GM18861 (cell line): Measurements from ENCODE around the gene ATG5.

ENCODE experiments used
- ATAC-seq: cut with Tn5 transposase; IDR thresholded peaks from one replicate; pipeline ENCODE4 v1.9.1; 2021; ENCODE audit not compliant: unreplicated experiment

ATG5 gene

DNA sequence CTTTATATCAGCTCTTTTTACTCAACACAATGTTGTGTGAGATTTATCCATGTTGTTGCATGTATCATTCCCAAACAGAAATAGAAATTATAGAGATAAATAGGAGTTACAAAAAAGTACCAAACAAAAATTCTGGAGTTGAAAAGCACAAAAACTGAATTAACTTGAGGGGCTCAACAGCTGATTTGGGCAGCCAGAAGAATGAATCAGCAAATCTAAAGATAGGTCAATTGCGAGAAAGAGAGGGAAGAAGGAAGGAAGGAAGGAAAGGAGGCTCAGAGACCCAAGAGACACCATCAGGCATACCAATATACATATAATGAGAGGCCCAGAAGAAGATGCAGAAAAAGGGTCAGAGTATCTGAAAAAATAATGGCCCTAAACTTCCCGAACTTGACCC is 98.9 kb downstream of the ATG5 start:
- ATAC-seq: no peak

DNA sequence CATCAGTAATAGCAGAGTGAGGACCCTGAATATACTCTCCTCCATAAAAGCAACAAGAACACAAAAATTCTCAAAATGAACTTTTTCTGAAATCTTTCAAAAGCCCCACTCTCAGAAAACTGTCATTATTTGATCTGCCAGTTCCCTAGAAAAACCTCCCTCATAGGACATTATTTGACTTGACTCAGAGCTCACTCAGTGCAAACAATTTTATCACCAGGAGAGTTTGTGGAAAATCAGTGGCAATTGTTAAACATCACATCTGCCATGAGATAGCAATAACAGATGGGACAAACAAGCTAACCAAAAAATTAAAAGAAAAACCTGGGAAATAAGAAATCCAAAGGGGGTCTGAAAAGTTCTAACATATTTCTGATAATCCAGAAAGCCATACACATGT is 100.0 kb downstream of the ATG5 start:
- ATAC-seq: no peak

DNA sequence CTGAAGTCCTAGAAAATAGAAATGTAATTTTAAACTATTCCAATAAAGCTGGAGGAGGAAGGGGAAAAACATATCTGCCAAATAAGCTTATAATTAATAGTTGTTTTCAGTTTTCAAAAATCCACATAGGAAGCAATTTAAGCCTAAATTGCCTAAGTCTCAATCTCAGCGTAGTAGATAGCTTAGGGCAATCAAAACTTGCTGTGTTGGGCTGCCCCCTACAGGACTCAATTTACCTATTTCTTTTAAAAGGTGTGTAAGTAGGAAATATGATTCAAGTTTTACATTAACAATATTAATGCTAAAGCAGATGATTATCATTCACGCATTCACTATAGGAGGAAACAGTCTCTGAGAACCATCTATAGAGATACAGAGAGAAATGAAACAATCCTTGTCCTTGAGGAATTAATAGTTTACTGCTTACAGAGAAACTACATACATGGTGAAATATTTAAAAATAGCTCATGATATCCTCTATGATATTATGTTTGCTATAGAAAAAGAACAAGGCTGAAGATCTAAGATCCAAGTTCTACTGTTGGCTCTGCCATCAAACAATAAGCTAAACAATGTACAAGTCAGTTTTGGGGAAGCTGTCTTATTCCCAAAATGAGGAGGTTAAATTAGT is 102.1 kb downstream of the ATG5 start:
- no peak for ATAC-seq

DNA sequence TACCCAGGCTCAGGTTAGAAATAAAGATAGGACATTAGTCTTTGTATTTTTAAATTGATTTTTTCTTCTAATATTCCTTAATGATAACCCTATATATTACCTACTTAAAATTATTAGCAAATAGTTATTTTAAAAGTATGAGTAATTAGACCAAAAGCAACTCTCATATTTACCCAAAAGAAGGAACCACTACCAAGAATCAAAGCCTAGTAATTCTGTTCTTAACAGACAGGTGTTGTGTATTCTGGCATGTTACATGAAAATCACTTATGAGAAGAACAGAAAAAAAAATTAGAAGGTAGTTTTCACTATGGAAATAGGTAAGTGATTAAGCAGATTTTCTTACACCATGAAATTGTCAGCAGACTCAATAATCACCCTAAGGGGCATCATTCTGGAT is 105.1 kb downstream of the ATG5 start:
- ATAC-seq: peak; percentile 63

DNA sequence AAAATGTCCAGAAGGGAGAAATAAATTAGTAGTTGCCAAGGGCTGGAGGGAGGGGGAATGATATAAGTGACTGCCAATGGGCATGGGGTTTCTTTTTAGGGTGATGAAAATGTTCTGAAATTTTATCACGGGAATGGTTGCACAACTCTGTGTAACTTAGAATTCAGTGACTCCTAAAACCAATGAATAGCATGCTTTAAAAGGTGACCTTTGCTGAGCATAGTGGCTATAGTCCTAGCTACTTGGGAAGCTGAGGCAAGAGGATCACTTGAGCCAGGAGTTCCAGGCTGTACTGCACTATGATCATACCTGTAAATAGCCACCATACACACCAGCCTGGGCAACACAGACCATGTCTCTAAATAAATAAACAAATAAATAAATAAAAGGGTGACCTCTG is 109.0 kb downstream of the ATG5 start:
- ATAC-seq: no peak

DNA sequence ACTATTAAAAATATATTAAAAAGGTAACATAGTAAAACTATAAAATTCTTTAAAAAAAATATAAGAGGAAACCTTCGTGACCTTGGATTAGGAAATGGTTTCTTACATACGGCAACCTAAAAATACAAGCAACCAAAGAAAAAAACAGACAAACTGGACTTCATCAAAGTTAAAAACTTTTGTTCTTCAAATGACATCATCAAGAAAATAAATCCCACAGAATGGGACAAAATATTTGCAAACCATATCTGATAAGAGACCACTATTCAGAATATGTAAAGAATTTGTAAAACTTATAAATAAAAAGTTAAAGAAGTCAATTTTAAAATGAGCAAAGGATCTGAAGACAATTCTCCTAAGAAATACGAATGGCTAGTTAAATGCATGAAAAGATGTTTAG is 110.0 kb downstream of the ATG5 start:
- ATAC-seq: no peak

DNA sequence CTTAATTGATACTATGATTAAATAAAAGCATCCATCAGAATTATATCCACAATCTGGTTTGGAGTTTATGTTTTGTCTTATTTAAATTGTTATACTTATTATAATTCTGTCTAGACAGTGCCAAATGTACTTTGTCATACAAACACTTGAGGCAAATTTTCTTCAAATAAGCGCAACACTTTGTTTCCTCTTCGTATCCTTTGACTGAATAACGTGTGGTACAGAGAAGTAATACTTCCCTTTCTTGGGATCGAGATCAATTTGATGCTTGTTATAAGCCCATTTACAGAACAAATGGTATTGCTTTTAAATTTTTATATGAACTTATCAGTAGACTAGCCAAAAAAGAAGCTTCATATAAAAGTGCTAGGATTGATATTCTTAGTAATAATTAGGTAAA is 111.0 kb downstream of the ATG5 start:
- ATAC-seq: no peak

DNA sequence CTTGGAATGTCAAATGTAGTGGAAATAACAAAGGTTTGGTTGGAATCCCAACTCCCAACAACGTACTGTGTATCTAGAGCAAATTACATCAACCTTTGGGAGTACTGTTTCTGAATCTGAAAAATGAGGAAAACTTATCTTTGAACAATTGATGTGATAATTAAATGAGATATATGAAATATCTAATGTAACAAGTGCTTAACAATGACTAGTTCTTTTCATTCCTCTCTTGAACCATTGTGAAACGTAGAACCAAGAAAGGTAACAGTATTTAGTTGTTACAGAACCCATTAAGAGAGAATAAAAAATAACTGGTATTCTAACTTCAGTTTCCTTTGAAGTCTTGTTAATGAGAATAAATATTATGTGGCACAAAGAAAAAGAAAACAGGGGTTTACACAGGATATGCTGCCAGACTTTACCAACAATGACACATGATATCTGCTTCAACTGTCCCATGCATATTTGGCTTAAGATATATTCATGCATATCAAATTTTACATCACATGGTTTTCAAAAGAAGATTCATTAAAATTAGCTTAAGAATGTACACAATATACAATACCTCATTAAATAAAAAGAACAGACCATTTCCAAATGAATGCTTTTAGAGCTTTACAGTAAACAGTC is 111.8 kb downstream of the ATG5 start:
- ATAC-seq: no peak

DNA sequence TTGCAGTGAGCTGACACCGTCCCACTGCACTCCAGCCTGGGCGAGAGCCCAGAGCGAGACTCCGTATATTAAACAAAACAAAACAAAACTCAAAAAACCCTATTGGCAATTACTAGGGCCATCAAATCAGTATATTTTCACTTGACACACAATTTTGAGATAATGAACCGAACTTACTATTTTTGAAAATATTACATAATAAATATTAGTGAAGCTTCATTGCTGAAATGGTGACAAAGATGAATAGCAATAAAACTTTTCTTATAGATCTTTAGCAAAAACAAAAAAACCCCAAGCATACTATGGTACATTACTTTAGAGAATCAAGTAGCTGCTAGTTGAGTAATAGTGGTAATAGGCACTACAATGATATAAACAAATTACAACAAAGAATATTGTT is 113.0 kb downstream of the ATG5 start:
- ATAC-seq: no peak

DNA sequence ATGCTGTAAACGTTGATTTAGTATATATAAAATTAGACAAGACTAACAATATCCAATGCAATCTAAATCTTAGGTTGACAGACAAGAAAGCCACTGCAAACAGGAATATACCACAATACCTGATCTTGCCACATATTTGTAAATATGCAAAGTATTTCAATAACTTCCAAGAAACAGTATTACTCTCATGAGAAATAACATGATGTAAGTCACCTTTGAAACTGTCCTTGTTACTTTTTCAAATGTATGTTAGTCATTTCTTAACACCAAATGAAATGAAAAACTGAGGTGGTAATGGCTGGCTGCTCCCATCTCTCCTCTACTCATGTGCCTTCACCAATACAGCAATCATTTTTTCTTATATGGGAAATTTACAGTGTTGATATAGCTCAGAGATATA is 118.7 kb downstream of the ATG5 start:
- peak; percentile 87 for ATAC-seq

DNA sequence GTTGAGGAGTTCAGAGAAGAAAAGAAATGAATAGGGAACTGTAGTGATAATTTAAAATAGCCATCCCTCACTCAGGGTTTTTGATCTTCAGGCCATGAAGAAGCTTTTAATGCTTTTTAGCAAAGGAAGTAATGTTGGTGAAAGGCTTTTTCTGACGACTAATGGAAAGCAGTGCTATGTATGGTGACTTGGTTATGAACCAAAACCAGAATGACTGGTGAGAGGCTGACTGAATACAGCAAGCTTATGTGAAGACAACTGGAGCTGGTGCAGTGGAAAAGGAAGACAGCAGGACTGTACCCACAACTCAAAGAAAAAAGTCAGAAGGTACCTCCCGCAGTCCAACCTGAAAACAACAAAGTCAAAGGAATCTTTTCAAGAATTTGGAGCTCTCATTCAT is 120.6 kb downstream of the ATG5 start:
- ATAC-seq: no peak

DNA sequence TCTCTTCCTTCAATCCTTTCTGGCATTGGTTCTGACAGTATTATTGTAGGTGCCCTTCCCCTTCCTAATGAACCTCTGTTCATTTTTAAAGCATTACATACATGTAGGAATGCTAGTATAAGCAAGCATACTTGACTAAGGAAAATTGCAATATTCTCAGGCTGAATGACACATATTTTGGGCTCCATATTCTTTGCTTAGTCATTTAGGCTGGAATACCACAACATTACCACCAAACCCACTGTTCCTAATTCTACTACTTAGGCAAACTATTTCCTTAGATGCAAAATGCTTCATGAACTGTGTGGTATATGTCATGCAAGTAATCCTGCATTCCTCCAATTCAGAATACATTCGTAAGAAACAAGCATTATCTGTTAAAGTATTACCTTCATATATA is 125.6 kb downstream of the ATG5 start:
- no peak for ATAC-seq

DNA sequence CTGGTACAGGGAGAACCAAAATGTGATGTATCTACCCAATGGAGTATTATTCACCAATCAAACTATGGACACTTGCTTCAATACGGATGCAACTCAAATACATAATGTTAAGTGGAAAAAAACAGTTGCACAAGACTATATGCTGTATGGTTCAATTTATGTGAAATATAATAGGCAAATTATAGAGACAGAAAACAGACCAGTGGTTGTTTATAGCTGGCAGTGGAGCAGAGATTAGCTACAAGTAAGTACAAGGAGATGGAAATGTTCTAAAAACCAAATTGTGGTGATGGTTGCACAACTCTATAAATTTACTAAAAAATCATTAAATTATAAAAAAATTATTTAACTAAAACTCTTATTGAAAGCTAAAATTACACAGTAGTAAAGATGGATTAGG is 126.2 kb downstream of the ATG5 start:
- ATAC-seq: no peak

DNA sequence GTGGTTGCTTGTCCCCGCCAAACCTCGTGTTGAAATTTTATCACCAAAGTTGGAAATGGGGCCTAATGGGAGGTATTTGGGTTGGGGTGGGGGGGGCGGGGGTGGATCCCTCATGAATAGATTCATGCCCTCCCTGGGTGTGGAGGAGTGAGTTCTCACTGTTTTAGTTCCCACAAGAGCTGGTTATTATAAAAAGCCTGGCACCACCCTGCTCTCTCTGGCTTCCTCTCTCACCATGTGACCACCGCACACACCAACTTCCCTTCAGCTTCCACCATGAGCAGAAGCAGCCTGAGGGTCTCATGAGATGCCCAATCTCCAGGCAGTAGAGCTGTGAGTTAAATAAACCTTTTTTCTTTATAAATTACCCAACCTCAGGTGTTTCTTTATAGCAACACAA is 128.1 kb downstream of the ATG5 start:
- no peak for ATAC-seq

DNA sequence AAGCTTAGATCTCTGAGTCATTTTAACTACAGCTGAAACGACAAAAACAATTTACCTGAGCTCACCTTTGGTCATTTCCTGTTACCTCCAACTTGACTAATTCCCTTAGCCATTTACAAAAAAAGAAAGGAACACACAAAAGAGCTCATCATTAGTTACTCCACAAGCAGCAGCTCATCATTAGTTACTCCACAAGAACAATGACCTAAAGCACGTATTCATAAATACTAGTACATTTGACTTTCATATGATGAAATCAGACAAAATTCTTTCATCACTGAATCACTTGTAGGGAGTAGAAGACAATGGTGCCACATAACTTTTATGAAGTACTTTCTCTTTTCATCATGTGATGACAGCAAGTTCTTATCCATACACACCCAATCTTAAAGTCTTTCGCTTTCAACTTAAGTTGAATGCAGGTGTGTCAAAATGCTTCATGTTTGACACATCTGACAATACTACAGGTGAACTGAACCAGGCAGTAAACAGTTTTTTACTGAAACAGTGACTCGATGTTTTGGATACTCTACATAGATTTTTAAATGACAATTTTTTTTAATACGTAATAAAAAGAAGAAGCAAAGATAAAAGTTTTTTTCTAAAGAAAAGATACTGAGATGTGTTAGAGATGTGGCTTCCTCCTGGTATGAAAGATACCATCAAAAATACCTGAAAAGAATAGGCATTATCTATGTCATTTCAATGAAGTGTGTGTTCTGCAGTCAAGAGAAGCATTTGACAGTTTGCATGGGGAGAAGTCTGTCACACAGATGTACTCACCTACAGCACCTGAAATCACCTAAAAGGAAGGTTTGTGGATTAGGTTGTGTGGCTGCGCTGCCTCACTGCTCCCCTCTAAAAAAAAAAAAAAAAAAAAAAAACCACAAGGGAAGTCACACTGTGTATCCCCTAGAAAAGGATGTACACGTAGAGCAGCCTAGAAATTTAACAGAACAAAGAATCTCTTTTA is 130.3 kb downstream of the ATG5 start:
- peak; percentile 54 for ATAC-seq

DNA sequence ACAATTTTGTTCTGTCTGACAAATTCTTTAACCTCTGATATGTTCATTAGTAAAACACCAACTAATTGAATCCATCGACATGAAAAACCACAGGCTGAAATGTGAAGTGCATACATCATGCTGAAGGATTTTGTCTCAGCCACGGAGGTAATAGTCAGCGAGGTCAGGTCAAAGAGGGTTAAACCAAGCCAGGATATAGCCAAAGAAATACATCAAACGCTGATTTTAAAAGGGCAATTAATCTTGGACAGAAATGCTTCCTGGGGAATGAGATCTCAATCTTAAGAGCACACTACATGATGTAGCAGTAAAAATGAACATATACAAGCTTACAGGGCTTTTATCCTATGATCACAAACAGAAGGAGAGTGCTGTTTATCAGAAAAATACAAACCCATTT is 132.7 kb downstream of the ATG5 start:
- ATAC-seq: no peak

DNA sequence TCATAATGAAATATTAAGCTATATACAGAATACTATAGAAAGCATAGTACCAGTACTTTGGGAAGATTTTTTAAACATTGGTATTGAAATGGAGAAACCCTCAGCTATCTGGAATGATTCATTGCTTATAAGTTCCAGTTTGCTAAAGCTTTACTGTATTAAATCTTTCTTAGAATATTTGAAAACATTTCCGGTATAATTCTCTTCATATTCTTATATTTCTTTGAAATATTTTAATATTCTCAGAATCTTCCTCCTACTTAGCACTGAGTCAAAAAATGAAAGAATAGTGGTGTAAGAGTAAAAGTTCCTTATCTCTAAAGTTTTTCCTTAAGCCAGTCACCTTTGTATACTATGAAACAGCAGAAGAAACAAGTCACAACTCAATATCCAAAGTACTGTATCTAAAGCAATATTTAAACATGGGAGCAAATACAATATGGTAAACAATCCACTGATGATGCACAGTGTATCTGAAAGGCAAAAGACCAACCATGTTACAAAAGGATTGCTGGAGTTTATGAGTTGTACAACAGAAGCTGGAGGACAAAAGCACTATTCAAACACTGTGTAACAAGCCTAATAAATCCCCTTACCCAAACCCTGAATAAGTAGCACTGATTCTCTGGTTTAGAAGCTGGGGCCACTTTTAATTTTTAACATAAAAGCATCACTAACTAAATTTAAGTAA is 137.3 kb downstream of the ATG5 start:
- ATAC-seq: no peak

DNA sequence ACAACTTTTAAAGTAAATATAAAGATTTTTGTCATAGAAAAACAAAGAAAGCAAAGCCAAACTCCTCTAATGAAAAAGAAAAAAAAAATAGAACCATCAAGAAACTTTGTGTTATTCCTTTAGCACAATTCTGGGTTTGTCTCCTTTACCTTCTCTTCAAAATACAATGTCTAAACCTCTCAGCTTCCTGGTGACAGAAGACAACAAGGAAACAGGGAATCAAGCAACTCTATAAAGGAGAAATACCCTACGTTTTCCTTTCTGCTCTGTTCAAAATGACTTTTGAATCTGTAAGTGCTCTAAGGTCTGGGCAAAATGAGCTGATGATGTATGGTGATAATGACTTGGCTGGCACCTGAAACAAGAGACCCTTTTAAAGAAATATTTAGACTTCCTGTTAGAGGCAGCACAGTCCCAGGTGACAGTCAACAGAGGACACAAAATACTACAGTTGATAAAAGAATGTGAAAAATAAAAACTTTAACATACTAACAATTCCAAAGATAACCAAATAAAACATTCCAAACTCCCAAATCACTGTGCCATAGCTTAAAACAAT is 138.1 kb downstream of the ATG5 start:
- ATAC-seq: no peak

DNA sequence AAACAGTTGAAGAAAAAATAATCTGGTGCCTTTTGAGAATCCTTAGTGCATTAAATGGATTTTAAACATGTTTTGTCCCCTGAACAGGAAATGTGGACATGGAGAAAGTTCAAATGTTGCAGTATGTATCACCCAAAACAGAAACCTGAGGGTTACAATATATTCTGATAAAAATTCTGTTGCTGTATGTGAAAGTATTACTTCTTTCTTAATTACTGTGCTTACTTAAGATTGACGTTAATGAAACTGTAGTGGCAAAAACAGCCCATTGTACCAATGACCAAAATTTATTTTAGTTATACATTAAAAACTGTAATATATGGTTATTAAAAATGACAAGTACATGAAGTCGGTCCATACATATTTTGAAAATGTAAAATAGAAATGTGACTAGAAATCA is 138.8 kb downstream of the ATG5 start:
- ATAC-seq: no peak

DNA sequence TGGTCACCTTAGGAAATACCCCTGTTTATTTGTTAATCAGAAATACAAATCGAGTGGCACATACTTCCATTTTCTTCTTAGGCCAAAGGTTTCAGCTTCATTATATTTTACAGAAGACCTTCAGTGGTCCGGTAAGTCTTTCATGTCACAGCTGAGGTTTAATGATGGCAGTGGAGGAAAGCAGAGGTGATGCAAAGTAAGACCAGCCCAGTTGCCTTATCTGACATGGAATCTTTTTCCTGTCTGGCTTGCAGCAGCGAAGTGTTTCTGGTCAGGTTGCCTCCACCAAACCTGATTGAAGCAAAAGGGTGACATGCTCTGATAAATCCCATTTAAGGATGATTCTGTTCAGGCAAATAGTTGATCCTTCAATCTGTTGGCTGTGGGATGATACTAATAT is 139.4 kb downstream of the ATG5 start:
- ATAC-seq: no peak

DNA sequence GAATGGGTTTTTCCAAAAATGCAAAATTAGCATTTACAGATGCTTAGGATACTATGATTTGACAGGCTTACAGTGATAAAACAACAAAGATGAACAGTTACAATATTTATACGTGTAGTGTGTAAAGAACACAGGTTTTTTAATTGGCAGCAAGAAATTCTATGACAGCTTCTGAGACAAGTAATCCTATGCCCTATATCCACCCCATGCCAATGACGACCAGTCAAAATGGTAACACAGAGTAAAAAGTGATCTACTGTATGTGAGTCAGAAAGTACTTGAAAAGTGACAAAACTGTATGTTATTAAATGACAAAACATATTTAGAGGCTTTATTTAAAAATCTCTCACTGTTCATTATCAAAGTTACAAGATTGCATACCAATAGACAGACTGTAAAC is 139.9 kb downstream of the ATG5 start:
- ATAC-seq: no peak
